Gastroesophageal sphincter (tissue), 3 donors: Measurements from ENCODE around the gene MFSD2A.

Source experiments
- CTCF ChIP-seq, 4 experiments: fragments of 200-600 bp in 2 of 4; fragments of 450-650 bp in 2 of 4; sonication (generic) in 1 of 4; IDR thresholded peaks; one replicate each; pipeline ENCODE4 v1.5.1; 2017 to 2019; ENCODE audit warnings: antibody characterized with exemption in 4 of 4, mild to moderate bottlenecking in 2 of 4, moderate library complexity in 2 of 4
- EP300 ChIP-seq: sonication (generic); formaldehyde crosslinking; IDR thresholded peaks from one replicate; pipeline ENCODE4 v1.6.1; 2017; ENCODE audit warnings: antibody characterized with exemption, mild to moderate bottlenecking
- POLR2A ChIP-seq, 2 donors: fragments of 450-650 bp; IDR thresholded peaks; one replicate each; pipeline ENCODE4 v1.6.1; 2017; ENCODE audit warnings: antibody characterized with exemption in 2 of 2, mild to moderate bottlenecking in 2 of 2, moderate library complexity in 1 of 2

DNA sequence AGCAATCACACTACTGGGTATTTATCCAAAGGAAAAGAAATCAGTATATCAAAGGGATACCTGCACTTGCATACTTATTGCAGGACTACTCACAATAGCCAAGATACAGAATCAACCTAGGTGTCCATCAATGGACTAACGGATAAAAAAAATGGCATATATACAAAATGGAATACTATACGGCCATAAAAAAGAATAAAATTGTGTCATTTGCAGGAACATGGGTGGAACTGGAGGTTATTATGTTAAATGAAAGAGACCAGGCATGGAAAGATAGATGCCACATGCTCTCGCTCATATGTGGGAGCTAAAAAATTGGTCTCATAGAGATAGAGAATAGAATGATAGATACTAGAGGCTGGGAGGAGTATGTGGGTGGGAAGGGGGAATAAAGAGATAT lies 56.3 kb downstream of the MFSD2A start:
- TF ChIP-seq POLR2A (IDR thresholded peaks at IDR 0.05): no peak
- TF ChIP-seq CTCF (IDR thresholded peaks at IDR 0.05): no peak
- no peak for TF ChIP-seq EP300
